Measurements from ENCODE around the gene ATAD2B.

The ATAD2B gene

DNA sequence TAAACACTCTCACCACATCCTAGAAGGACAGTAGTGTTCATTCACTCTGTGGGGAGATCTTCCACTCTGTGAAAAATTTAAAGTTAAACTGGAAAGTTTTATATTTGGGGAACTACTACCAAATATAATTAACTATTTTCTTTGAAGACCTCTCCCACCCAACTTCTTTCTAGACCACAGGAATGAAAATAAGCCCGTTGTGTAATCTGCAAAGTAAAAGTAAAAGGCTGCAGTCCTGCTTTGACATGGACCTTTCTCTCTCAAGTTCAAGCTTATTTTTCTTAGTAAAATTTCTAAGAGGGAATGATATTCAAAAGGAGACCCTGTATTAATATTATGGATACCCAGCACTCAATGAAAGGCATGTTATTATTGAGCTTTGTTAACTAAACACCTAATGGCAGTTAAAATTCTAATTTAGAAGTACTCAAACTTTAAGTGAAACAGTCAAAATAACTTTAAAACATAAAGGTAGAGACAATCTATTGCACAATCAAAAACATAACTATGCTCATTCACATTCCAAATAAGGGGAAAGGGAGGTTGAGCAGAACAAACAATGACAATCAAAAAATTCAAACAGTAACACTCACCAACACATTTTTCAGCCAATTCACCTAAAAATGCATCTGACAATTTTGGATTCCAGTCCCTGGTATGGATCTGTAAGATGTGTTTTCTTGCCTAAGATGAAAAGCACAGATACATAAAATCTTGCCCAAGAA is 98.5 kb downstream of the ATAD2B start:
- no peaks in the 10 kb centered on the region for H3K27me3 ChIP-seq (ENCODE audit: insufficient read depth, low read depth)
- H3K27ac ChIP-seq = no peak overlapping the region
- H3K9ac ChIP-seq = no peak overlapping the region
- H4K20me1 ChIP-seq (ENCODE audit: insufficient read depth) = no peaks in the 10 kb centered on the region
- no peak overlapping the region for H3K4me3 ChIP-seq (IDR thresholded peaks at IDR 0.05; ENCODE audit: insufficient read depth, low read depth, low read length)
- no peaks in the 10 kb centered on the region for H3K79me2 ChIP-seq (ENCODE audit: insufficient read depth, low read depth)
- H3K4me1 ChIP-seq (ENCODE audit: low read depth, poor library complexity, severe bottlenecking) = peaks cover 18% of the 10 kb centered on the region
- H3K4me2 ChIP-seq = no peak overlapping the region
- H3K36me3 ChIP-seq (ENCODE audit: insufficient read depth) = no peaks in the 10 kb centered on the region
- TF ChIP-seq, protein P1, sequence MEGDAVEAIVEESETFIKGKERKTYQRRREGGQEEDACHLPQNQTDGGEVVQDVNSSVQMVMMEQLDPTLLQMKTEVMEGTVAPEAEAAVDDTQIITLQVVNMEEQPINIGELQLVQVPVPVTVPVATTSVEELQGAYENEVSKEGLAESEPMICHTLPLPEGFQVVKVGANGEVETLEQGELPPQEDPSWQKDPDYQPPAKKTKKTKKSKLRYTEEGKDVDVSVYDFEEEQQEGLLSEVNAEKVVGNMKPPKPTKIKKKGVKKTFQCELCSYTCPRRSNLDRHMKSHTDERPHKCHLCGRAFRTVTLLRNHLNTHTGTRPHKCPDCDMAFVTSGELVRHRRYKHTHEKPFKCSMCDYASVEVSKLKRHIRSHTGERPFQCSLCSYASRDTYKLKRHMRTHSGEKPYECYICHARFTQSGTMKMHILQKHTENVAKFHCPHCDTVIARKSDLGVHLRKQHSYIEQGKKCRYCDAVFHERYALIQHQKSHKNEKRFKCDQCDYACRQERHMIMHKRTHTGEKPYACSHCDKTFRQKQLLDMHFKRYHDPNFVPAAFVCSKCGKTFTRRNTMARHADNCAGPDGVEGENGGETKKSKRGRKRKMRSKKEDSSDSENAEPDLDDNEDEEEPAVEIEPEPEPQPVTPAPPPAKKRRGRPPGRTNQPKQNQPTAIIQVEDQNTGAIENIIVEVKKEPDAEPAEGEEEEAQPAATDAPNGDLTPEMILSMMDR (conservative IDR thresholded peaks at IDR 0.05; ENCODE audit: low read depth, low read length) = no peak
- H2AFZ ChIP-seq (ENCODE audit: low read depth) = no peak overlapping the region

DNA sequence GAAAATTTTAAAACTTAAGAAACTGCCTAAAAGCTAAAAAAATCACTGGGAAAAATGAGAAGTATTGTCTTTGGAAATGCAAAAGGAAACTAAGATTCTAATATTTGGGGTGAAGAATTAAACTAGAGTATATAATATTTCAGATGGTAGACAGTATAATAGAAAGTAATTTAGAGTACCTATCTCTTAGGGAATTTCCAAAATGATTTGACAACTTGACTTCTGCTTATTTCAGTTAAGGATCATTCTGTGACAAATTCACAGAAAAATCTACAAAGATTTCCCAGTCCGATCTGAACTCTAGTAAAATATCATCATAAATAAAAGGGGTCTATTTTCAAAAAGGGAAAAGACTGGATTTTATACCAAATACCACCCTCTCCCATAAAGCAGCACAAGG is 99.6 kb downstream of the ATAD2B start:
- H3K27me3 ChIP-seq (ENCODE audit: insufficient read depth, low read depth) = no peaks in the 10 kb centered on the region
- H3K27ac ChIP-seq = no peak overlapping the region
- H3K36me3 ChIP-seq (ENCODE audit: insufficient read depth) = no peaks in the 10 kb centered on the region
- H2AFZ ChIP-seq (ENCODE audit: low read depth) = no peak overlapping the region
- peaks cover 18% of the 10 kb centered on the region for H3K4me1 ChIP-seq (ENCODE audit: low read depth, poor library complexity, severe bottlenecking)
- no peak overlapping the region for H3K4me3 ChIP-seq (IDR thresholded peaks at IDR 0.05; ENCODE audit: insufficient read depth, low read depth, low read length)
- H3K4me2 ChIP-seq = no peak overlapping the region
- TF ChIP-seq, protein P1 (conservative IDR thresholded peaks at IDR 0.05; ENCODE audit: low read depth, low read length) = no peak
- no peaks in the 10 kb centered on the region for H4K20me1 ChIP-seq (ENCODE audit: insufficient read depth)
- no peak overlapping the region for H3K9ac ChIP-seq
- no peaks in the 10 kb centered on the region for H3K79me2 ChIP-seq (ENCODE audit: insufficient read depth, low read depth)

GRCh38 chr2:23826771-23827170 is 100.2 kb downstream of the ATAD2B start:
- H3K27ac ChIP-seq = no peak overlapping the region
- no peaks in the 10 kb centered on the region for H3K36me3 ChIP-seq (ENCODE audit: insufficient read depth)
- H3K9ac ChIP-seq = no peak overlapping the region

DNA sequence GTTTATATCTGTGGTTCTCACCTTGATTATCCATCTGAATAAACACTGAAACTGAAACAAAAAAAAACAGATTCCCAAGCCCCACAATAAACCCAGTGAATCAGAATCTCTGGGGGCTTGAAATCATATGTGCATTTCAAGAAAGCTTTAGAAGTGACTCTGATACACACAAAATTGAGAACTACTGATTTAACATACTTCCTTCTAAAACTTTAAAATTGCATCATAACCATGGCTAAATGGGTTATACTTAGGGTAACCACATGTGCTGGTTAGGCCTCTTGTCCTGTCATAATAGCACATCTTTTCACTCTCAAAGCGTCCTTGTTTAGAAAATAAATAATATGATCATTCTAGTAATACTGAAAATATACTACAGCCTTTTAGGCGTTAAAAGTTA is 100.9 kb downstream of the ATAD2B start:
- Histone ChIP-seq H3K27ac (no peak overlapping the region), H3K4me2 (peak overlapping the region; percentile 35; the same call in 1 of the 2 replicates), H2AFZ (ENCODE audit: low read depth) (no peak overlapping the region)

More at GRCh38 chr2:23826771-23827170, 100.2 kb downstream of the ATAD2B start:
- peaks cover 18% of the 10 kb centered on the region for H3K4me1 ChIP-seq (ENCODE audit: low read depth, poor library complexity, severe bottlenecking)
- H3K4me3 ChIP-seq (IDR thresholded peaks at IDR 0.05; ENCODE audit: insufficient read depth, low read depth, low read length) = no peak overlapping the region
- no peak overlapping the region for H2AFZ ChIP-seq (ENCODE audit: low read depth)
- H3K79me2 ChIP-seq (ENCODE audit: insufficient read depth, low read depth) = no peaks in the 10 kb centered on the region
- no peaks in the 10 kb centered on the region for H3K27me3 ChIP-seq (ENCODE audit: insufficient read depth, low read depth)
- TF ChIP-seq, protein P1 (conservative IDR thresholded peaks at IDR 0.05; ENCODE audit: low read depth, low read length) = no peak
- no peak overlapping the region for H3K4me2 ChIP-seq
- H4K20me1 ChIP-seq (ENCODE audit: insufficient read depth) = no peaks in the 10 kb centered on the region

More for the DNA sequence above, 100.9 kb downstream of the ATAD2B start:
- no peaks in the 10 kb centered on the region for H3K36me3 ChIP-seq (ENCODE audit: insufficient read depth)
- peaks cover 18% of the 10 kb centered on the region for H3K4me1 ChIP-seq (ENCODE audit: low read depth, poor library complexity, severe bottlenecking)
- H3K79me2 ChIP-seq (ENCODE audit: insufficient read depth, low read depth) = no peaks in the 10 kb centered on the region
- no peaks in the 10 kb centered on the region for H3K27me3 ChIP-seq (ENCODE audit: insufficient read depth, low read depth)
- H3K9ac ChIP-seq = no peak overlapping the region
- TF ChIP-seq, protein P1 (conservative IDR thresholded peaks at IDR 0.05; ENCODE audit: low read depth, low read length) = no peak
- no peaks in the 10 kb centered on the region for H4K20me1 ChIP-seq (ENCODE audit: insufficient read depth)
- H3K4me3 ChIP-seq (IDR thresholded peaks at IDR 0.05; ENCODE audit: insufficient read depth, low read depth, low read length) = no peak overlapping the region
